ENCODE measurements around the gene SCN2B. TPM values are rescaled to one million over a fixed set of nuclear protein-coding genes. Genes with fewer than 3 reads are reported as not detected.
A peak's percentile ranks its signal among the peaks of the same experiment; 100 is the strongest.

SCN2B gene
- total RNA-seq, 1 donor from 2014 or later: 0.49 TPM

DNA sequence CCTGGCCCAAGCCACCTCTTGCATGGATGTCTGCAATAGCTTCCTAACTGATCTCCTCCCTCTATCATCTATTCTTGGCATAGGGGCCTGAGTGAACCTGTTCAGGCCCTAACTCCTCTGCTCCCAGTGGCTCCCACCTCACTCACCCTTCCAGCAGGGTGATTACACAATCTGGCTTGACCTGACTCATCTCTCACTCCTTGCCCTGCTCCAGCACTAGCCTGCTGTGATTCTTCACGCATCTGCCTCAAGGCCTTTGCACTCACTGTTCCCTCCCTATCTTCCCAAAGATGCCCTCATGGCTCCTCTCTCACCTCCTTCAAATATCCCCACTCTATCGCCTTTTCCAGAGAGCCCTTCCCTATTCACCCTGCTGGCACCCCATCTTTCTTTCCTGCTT lies 34.4 kb downstream of the SCN2B start:
- Histone ChIP-seq H3K4me3 (no peak overlapping the region), H3K36me3 (no peaks in the 10 kb centered on the region), H3K9me3 (no peaks in the 10 kb centered on the region), H3K4me1 (peaks cover 7% of the 10 kb centered on the region), H3K27me3 (no peaks in the 10 kb centered on the region), H3K27ac (no peak overlapping the region)
- no peak for DNase-seq (ENCODE audit: extremely low spot score in 2 of 2)
- intact Hi-C loops (cut with DNase I): loop anchor here (10.0 kb wide), 1 partner anchor 213 kb away; the partner anchor contains the start of gene UBE4A
- TF ChIP-seq POLR2AphosphoS5 (IDR thresholded peaks at IDR 0.05; ENCODE audit: insufficient read depth in 1 of 2, low read depth in 1 of 2) (peak in 1 of 2 donors; percentile 14), POLR2A (IDR thresholded peaks at IDR 0.05) (no peak)
- TF ChIP-seq, protein P1, sequence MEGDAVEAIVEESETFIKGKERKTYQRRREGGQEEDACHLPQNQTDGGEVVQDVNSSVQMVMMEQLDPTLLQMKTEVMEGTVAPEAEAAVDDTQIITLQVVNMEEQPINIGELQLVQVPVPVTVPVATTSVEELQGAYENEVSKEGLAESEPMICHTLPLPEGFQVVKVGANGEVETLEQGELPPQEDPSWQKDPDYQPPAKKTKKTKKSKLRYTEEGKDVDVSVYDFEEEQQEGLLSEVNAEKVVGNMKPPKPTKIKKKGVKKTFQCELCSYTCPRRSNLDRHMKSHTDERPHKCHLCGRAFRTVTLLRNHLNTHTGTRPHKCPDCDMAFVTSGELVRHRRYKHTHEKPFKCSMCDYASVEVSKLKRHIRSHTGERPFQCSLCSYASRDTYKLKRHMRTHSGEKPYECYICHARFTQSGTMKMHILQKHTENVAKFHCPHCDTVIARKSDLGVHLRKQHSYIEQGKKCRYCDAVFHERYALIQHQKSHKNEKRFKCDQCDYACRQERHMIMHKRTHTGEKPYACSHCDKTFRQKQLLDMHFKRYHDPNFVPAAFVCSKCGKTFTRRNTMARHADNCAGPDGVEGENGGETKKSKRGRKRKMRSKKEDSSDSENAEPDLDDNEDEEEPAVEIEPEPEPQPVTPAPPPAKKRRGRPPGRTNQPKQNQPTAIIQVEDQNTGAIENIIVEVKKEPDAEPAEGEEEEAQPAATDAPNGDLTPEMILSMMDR (IDR thresholded peaks at IDR 0.05): no peak

DNA sequence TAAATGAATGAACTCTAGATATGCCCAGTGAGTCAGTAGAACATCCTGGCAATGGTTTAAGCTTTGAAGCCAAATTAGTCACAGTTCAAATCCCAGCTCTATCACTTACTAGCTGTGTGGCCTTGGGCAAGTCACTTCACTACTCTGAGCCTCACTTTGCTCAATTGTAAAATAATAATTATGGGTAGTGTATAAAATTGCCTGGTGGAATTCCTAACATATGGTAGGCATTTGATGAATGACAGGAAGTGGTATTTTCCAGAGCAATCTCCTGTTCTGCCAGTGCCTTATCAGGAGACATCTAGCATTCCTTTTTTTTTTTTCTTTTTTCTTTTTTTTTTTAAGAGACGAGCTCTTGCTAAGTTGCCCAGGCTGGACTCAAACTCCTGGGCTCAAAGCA lies 36.9 kb downstream of the SCN2B start:
- TF ChIP-seq, protein P1 (IDR thresholded peaks at IDR 0.05): no peak
- TF ChIP-seq POLR2A (IDR thresholded peaks at IDR 0.05) (no peak), POLR2AphosphoS5 (IDR thresholded peaks at IDR 0.05; ENCODE audit: insufficient read depth in 1 of 2, low read depth in 1 of 2) (no peak)
- intact Hi-C loops (cut with DNase I): no loop called here
- Histone ChIP-seq H3K27ac (no peak overlapping the region), H3K4me3 (no peak overlapping the region), H3K9me3 (no peaks in the 10 kb centered on the region), H3K4me1 (no peaks in the 10 kb centered on the region), H3K36me3 (no peaks in the 10 kb centered on the region), H3K27me3 (no peaks in the 10 kb centered on the region)
- no peak for DNase-seq (ENCODE audit: extremely low spot score in 2 of 2)

DNA sequence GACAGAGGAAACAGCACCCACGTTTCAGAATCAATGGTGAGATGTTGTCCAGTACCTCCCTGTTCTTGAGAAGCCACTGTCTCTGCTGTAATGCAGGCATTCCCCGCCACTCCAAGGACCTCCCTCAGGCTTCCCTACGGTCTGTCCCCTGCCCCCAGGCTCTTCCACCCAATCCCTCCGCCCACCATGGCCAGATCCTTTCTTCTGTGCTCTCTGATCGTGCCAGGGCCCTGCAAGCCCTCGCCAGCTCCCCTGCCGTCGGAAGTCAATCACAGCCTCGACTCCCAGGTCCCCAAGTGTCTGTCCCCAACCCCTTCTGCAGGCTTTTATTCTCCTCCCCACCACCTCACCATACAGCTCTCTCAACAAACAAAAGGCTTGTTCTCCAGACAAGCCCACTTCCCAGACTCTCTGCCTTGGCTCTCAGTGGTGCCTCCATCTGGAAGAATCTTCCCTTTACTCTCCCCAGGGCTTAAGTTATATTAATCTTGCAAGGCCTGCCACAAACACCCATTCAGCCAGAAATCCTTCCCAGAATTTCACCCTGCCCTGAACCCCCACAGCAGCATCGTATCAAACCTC lies 37.5 kb downstream of the SCN2B start:
- H3K27me3 ChIP-seq: no peaks in the 10 kb centered on the region
- no peak for DNase-seq (ENCODE audit: extremely low spot score in 2 of 2)
- no peak for TF ChIP-seq POLR2A (IDR thresholded peaks at IDR 0.05)
- no peak for TF ChIP-seq POLR2AphosphoS5 (IDR thresholded peaks at IDR 0.05; ENCODE audit: insufficient read depth in 1 of 2, low read depth in 1 of 2)
- TF ChIP-seq, protein P1 (IDR thresholded peaks at IDR 0.05): no peak
- no peak overlapping the region for H3K4me3 ChIP-seq
- no peak overlapping the region for H3K27ac ChIP-seq
- H3K9me3 ChIP-seq: no peaks in the 10 kb centered on the region
- intact Hi-C loops (cut with DNase I): no loop called here
- H3K36me3 ChIP-seq: no peaks in the 10 kb centered on the region
- H3K4me1 ChIP-seq: no peaks in the 10 kb centered on the region

DNA sequence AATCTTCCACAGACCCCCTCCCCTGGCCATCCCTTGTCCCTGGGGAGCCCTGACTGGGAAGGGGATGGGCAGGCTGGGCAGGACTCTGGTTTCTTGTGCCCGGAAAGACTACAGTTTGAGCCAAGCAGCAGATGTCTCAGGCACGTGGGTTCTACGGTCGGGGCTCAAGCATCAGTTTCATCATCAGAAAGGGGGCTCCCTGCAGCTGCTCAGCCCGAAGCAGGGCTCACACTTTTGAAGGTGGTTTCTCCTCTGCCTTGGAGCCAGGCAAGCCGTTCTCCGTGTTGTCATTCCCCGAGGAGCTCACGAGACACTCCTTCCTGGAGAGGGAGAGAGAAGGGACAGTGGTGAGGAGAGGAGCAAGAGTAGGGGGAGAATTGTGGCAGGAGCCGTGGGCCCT lies 39.6 kb downstream of the SCN2B start:
- Histone ChIP-seq H3K4me3 (no peak overlapping the region), H3K4me1 (no peaks in the 10 kb centered on the region), H3K27ac (no peak overlapping the region), H3K27me3 (no peaks in the 10 kb centered on the region), H3K9me3 (no peaks in the 10 kb centered on the region), H3K36me3 (no peaks in the 10 kb centered on the region)
- intact Hi-C loops (cut with DNase I): no loop called here
- no peak for TF ChIP-seq POLR2AphosphoS5 (IDR thresholded peaks at IDR 0.05; ENCODE audit: insufficient read depth in 1 of 2, low read depth in 1 of 2)
- TF ChIP-seq, protein P1 (IDR thresholded peaks at IDR 0.05): no peak
- no peak for DNase-seq (ENCODE audit: extremely low spot score in 2 of 2)

DNA sequence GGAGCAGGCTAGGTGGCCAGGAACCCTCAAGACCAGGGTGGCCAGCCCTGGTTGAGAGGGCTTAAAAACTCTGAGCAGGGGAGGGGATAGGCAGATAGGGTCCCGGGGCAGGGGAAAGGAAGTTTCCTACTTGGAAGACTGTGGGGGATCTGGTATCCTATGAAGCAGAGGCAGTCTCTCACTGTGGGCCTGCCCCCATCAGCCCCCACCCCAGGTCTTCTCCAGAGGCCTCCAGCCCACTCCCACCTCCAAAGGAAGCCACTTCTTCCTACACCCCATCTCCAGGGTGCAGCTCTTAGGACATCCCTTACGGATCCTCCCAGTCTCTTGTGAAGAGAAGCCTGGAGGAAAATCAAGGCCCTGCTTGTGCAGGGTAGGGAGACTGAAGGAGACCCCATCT lies 40.1 kb downstream of the SCN2B start:
- TF ChIP-seq POLR2A (IDR thresholded peaks at IDR 0.05) (no peak), POLR2AphosphoS5 (IDR thresholded peaks at IDR 0.05; ENCODE audit: insufficient read depth in 1 of 2, low read depth in 1 of 2) (no peak)
- TF ChIP-seq, protein P1 (IDR thresholded peaks at IDR 0.05): no peak
- no peaks in the 10 kb centered on the region for H3K36me3 ChIP-seq
- intact Hi-C loops (cut with DNase I): no loop called here
- no peaks in the 10 kb centered on the region for H3K4me1 ChIP-seq
- no peak for DNase-seq (ENCODE audit: extremely low spot score in 2 of 2)
- no peaks in the 10 kb centered on the region for H3K27me3 ChIP-seq
- H3K9me3 ChIP-seq: no peaks in the 10 kb centered on the region
- no peak overlapping the region for H3K27ac ChIP-seq
- H3K4me3 ChIP-seq: no peak overlapping the region

Measured in vagina (tissue), 2 donors.